ELR (cell line): Measurements from ENCODE around the gene MYO3B.
A peak's percentile ranks its signal among the peaks of the same experiment; 100 is the strongest.
"Not testable (repeated sequence)": the region's sequence is repeated elsewhere in the genome, so short reads cannot be mapped to it uniquely, and the experiment has no call there.

Experiments
- DNase-seq: peaks from one replicate; pipeline ENCODE4 v3.0.0-alpha.2; 2015; ENCODE audit warnings: low read depth

MYO3B gene

DNA sequence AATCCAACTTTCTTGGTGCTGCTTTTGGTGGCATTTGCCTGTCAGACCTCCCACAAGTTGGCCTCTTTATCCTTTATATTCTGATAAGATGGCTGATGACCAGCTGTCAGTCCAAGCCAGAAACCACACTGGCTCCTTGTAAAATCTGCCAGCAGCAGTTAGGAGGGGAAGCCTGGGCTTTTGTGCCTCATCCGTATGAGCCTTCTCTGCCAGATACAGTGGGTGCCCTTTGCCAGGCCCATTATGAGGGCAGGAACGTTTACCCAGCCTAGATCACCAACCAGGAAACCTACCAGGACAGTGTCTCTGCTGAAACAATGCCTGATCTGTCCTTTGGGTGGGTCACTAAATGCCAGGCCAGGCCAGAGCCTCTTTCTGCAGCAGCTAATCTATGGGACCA lies 334.3 kb downstream of the MYO3B start:
- no peak for DNase-seq

DNA sequence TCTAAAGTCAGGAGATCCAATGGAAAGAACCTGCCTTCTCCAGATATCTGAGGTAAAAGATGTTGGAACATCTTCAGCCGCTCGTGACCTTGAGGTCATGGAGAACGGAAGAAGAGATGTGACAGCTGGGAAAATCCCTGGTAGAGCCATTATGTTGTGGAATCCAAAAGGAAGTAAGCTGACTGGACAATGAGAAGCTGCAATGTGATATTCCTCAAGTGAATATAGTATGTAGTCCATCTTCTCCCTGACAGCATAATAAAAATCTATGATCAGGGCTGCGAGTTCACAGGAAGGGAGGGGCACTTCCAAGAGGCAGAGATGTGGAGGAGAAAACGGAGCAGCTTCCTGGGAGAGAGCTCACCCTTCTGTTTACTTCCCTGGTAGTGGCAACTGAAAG lies 336.2 kb downstream of the MYO3B start:
- DNase-seq = no peak

DNA sequence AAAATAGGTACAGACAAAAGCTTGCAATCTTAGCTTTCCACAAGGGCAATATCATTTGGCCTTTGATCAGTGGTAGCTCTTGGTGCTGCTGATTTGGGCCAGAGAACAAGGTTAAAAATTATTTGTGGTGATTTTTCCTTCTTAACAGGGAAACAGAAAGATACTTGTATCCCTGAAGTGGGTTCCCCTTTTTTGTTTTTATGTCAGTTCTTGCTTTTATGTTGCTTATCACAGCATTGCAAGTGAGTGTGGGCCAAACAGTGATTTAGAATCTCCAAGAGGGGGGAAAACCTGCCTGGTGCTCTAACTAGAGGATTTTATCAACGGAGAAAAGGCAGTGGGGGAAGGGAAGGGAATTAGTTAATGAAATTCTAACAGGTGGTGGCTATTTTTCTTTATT lies 339.6 kb downstream of the MYO3B start:
- no peak for DNase-seq

DNA sequence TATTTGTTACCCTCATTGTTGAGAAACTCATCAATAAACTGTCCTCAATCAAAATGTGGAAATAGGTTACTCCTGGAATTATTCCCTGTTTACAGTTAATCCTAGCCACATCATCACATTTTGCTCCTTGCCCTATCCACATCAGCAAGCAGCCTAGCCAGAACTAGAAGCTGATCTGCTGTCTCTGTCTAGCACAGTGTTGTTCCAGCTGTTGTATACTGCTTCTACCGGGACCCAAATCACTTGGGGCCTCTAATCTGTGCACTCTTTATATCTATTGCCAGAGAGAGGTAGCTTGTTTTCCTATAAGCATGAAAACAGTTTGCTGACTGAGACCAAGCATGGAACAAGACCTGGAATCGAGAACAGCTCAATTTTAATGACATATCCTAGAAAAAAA lies 341.0 kb downstream of the MYO3B start:
- DNase-seq = no peak

DNA sequence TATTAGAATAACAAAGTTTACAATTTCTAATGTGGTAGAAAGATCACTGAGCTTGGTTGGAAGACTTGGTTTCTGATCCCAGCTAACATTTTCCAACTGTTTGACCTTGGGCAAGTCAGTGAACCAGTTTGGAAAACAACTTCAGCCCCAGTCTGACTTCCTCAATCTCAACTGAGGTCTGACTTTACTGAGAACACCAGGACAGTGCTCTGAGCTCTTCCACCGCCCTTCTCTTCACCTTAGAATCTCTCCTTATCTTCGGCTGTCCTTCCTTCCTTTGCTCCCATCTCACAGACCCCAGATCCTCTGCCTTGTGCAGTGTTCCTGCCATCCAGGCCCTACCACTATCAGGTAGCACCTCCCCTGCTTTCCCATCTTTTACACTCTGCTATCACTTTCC lies 343.4 kb downstream of the MYO3B start:
- DNase-seq = no peak

DNA sequence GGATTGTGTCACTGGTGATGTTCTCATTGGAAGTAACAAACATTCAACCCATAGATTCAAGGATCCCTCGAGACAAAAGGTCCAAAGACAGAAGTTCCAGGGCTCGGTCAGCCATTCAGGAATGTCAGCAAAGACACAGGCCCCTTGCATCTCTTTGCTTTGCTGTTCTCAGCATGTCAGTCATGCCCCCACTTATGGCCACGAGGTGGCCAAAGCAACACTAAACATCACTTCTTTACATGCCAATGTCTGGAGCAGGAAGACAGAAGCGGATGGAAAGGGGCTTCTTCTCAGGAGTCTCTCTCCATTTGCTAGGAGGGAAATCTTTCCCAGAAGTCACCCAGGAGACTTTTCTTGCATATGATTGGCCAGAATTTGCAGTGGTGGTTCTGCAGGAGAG lies 345.6 kb downstream of the MYO3B start:
- peak; percentile 10 for DNase-seq

DNA sequence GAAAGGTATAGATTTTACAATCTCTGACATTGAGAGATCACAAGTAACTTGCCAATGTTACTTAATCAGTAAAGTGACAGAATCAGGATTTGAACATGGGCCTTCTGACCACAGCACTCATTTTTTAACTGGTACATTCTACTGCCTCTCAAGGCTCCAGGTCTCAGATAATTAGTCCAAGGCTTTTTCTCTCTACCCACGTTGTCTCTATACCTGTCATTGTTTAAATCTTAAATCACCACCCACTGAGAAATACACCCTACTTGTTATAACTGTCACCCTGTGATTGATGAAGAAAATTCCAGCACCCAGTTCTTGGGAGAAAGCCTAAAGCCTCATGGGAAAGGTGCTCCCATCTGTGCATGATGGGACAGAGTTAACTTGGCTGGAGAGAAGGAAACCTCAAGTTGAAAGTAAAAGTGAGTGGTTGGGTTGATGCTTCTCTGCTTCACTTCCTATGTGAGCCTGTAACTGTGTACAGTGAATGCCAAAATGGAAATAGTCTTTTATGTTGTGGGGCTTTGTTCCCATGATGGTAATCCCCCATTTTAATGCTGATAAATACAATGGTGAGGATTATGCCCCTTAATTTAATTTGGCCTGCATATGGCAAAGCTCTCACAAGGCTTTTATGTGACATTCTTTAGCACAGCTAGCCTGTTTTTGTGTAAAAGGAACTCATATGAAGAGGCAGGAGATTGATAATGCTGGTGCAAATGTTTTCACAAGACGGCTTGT lies 347.1 kb downstream of the MYO3B start:
- DNase-seq = peak; percentile 19

DNA sequence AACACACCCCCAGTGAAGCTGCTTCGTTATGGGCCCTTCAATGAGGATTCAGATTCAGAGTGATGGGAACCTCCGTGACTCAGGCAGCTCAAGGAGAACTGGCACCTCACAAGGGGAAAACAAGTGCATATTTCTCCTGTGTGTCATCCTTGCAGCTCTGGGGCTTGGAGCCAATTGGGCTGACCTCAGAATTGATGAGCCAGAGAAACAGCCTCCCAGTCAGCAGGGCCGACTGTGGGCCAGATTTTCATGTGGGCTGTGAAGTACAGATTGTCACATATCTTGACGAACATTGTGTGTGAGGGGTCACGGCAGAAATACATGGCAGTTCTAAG lies 347.6 kb downstream of the MYO3B start:
- peak; percentile 97 for DNase-seq

DNA sequence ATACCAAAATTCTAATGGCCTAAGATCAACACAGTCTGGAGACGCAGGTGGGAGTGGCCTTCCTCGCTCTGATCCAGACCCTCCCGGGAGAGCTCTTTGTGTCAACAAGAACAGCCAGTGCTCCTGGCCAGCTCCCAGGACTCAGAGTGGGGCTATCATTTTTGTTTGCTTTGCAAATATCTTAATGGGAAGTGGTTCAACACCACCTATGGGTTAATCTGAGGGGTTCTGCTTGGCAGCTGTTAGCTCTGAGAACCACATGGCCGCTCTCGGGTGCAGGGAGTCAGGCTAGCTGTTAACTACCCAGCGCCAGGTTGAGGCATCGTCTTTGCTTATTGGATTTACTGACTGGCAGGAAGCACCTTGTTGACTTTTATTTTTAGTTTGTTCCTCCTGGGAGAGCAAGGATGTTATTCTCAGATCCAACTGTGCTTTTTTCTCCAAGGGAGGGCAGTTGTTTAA lies 352.4 kb downstream of the MYO3B start:
- peak; percentile 8 for DNase-seq

DNA sequence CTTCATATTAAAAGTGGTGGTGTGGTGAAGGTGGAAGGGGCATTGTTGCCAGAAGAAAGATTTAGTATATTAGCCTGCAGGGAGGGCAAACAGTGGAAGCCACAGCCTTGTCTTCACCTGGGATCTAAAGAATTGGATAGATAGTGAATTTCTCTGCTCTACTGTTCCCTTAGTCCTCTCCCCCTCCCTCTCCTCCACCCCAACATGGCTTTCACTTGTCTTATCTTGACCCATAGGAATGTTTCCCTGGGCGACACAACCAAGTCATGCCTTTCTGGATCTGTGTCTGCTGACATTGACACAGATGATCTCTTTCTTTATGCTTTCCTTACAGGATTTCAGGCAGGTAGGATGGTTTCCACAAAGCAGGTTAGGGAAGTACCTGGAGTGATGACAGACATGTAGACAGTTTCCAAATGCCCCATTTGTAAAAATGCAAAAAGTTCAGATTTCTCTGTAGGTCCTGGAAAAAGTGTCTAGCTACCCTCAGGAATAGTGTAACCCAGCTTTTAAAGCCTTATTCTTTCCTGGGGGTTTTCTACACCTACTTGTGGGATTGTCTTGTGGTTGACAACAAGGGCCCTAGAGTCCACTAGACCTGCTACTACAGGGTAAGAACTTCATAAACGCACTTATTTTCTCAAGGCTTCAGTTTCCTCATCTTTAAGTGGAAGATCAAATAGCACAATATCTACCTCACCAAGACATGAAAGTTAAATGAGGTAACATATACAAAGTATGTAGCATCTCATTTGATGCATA lies 353.0 kb downstream of the MYO3B start:
- DNase-seq = no peak

DNA sequence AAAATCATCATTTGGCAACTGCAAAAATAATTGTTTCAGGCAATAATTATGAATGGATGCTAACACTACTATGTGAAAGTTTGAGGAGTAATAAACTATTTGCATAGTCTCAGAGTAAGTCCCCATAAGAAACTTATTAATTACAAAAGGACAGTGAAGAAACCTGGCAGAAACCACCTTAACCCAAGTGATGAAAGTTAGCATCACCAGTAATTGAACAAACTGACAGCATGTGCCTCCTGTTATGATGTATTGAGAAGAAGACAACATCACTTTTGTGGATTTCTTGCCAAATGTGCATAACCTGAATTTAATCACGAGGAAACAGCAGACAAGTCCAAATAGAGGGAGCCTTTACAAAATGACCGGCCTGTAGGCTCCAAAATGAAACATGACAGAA lies 353.9 kb downstream of the MYO3B start:
- DNase-seq = no peak

DNA sequence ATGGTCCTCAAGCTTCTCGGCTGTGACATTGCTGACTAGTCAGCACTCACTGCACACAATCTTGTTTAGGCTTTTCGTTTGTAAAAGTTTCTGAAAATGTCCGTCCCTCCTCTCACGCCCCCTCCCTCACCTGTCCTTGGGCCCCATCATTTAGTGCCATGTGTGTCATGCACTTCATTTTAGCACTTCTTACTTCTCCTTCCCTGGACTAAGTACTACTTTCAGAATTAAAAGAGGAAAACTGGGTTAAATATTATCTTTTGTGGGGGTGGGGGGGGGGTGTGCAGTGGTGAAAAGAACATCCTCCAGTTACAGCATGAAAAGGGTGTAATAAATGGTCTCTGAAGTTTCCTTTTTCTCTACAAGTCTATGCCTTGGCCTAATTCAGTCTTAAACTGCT lies 355.2 kb downstream of the MYO3B start:
- no peak for DNase-seq

DNA sequence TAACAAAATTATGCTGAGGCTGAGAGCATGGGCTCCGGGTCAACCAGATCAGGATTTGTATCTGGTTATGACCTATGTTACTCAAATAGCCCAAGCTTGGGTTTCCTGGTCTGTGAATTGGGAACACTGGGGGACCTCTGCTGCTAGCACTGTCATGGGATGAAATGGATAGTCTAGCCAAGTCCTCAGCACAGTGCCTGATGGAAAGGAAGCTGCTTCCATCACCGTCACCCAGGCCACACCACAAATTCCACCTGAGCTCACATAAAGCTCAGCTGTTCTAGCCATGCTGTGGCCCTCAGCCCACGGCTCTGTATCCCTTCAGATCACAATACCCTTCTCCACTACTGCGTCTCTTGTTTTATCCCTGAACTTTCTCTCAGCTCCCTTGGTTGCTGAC lies 357.6 kb downstream of the MYO3B start:
- DNase-seq = no peak

DNA sequence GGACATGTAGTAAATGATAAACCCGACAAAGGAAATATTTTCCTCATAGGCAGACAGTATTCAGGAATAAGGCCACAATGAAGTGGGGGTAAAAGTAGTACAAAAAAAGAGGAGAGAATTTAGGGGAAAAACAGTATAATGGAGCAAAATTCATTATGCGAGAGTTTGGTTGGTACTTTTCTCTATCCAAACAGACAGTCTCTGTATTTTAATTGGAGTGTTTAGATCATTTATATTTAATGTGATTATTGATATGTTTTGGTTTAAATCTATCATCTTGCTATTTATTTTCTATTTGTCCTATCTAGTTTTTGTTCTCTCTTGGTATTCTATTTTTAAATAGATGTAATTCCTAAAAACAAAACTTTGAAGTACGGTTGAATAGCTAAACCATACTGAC lies 366.9 kb downstream of the MYO3B start:
- DNase-seq = no peak

DNA sequence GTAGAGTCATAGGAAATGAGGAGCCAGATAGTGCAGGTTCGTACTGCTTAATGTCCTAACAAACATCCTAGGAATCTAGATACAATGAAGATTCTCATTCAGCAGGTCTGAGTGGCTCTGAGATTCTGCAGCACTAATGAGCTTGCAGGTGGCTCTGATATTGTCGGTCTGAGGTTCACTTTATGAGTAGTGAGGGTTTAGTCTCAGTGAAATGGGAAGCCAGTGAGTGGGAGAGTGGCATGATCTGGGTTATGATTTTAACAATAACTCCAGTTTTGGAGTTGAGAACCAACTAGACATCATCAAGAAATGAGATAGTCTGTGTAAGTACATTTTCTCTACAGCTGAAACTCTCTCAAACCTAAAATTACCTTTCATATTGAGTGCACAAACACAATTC lies 370.4 kb downstream of the MYO3B start:
- no peak for DNase-seq

DNA sequence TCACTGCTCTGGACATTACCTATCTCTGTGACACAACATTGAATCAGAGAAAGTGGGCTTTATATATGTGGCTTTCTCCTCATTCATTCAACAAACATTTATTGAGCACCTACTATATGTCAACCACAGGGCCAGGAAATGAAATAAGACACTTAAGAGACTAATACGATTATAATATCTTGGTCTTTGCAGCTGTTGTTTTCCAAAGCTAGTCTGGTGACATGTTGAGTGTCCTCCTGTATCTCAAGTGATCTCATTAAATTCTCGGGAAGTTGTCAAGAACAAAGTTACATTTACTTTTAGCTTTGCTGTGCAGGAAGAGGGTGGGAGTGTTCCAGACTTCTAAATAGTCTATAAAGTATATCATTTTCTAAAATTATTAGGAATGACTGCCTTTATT lies 372.6 kb downstream of the MYO3B start:
- DNase-seq = no peak

DNA sequence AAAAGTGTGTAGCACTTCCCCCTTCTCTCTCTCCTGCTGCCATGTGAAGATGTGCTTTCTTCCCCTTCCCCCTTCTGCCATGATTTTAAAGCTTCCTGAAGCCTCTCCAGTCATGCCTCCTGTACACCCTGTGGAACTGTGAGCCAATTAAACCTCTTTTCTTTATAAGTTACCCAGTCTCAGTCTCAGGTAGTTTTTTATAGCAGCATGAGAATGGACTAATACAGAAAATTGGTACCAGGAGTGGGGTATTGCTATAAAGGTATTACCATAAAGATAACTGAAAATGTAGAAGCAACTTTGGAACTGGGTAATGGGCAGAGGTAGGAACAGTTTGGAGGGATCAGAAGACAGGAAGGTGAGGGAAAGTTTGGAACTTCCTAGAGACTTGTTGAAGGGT lies 374.0 kb downstream of the MYO3B start:
- DNase-seq = not testable (repeated sequence)

DNA sequence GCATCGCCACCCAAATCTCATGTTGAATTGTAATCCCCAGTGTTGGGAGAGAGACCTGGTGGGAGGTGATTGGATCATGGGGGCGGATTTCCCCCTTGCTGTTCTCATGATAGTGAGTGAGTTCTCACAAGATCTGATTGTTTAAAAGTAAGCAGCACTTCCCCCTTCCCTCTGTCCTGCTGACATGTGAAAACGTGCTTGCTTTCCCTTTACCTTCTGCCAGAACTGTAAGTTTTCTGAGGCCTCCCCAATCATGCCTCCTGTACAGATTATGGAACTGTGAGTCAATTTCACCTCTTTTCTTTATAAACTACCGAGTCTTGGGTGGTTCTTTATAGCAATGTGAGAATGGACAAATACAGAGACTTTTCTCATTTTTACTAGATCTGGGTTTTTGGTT lies 375.8 kb downstream of the MYO3B start:
- no peak for DNase-seq

DNA sequence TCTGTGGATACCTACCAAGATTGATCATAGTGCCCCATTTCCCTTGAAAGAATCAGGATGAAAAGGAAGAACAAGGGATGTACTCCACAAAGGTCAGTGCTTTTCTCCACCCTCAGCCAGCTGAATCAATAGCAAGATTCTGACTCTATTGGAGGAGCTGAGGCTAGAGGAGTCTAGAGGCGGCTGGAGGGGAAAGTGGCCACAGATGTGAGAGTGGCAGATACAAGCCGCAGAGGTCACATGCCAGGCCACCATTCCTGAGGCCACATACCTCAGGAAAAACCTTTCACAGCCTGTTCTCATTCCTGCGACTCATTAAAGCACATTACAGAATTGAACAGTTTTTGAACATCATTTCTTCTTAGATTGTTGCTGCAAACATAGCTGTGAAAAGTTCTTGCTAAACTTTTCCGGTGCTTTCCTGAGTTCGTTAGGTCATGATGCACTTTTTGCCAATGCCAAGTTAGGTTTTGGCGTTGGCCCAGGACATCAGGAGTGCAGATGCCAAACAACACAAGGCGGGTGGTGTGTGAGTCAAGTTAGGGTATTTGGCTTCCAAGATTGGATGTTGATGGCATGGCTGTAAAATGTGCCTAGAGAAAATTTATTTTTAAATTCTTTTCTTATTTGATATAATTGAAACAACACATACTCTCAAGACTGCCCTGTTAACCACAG lies 376.5 kb downstream of the MYO3B start:
- peak; percentile 5 for DNase-seq

DNA sequence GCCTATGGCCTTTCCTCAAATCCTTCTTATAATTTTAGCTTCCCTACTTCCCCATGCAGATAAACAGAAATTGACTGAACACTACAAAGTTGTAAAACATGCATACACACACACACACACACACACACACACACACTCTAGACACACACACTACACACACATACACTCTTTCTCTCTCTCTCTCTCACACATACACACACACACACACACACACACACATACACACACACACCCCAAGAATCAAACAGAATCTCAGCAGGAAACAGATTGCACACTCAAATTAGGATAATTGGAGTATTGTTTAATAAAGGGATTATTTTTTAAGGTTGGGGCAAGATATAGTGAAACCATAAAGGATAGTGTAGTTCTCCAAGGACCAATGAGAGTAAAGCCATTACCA lies 385.0 kb downstream of the MYO3B start:
- DNase-seq = no peak

DNA sequence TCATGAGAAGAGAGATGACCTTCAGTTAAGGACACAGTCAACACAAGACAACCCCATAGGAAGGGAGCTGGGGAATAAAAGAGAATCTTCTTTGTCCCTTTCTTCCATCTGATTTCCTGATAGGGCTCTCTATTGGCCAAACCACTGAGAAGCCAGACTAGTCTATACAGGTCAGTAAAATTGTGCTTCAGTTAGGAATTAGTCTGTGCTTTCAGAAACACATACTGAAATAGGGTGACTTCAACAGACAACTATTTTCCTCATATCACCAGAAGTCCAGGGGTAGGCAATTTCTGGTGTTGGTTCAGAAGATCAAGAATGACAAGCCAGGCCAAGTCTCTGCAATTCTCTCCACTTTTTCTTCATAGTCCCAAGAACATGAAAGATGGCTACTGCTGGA lies 385.5 kb downstream of the MYO3B start:
- no peak for DNase-seq

DNA sequence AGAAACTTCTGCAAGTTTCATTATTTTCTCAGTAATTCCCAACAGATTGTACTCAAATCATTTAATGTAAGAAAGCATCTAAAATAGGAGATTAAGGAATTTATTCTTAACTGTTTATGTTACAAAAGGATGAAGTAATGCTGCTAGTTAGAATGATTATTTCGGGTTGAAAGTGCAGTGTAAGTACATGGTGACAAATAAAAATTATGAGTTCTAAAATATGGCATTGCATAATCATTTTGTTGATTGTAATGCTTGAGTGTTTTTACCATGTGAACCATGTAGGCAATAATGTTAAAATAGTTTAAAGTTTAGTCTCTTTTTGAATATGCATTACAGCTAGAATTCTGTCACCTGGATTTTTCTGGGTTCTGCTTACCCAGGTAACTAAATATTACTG lies 388.2 kb downstream of the MYO3B start:
- no peak for DNase-seq

DNA sequence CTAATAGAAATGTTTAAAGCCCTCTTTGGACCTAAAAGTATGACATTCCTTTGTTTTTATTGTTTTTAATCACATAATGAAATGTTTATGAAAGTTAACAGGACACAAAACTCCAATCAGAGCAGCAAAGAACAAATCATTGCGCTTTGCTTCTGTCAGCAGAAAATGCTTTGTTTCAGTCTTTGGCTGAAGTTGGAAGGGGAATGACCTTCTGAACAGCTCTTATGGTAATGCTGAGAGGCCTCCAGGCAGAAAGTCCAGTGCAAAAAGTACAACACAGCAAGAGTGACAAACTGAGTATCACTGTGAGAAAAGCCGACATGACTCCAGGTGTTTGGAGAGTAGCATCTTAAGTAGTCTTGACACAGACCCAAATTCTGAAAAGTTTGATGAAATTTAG lies 389.5 kb downstream of the MYO3B start:
- DNase-seq = no peak
